Tibial nerve (tissue), 4 donors: Measurements from ENCODE around the gene ALS2. TPM values are rescaled to one million over a fixed set of nuclear protein-coding genes. Genes with fewer than 3 reads are reported as not detected.

Experiments
- DNase-seq, 2 donors: peaks; one replicate each; pipeline ENCODE4 v3.0.0-alpha.2; 2019; ENCODE audit warnings: low spot score in 2 of 2
- H3K27ac ChIP-seq, 4 donors: fragments of 200-600 bp; sonication (generic) in 3 of 4; one replicate each; pipeline ENCODE4 v1.5.1; 2017 to 2019; ENCODE audit warnings: mild to moderate bottlenecking in 1 of 4
- H3K27me3 ChIP-seq, 2 donors: fragments of 200-600 bp; sonication (generic) in 1 of 2; one replicate each; pipeline versions ENCODE4 v1.5.1 to v1.6.0; 2017 to 2019
- H3K36me3 ChIP-seq, 3 donors: fragments of 200-600 bp; sonication (generic); one replicate each; pipeline ENCODE4 v1.5.1; 2018 to 2019
- H3K4me1 ChIP-seq, 4 donors: fragments of 200-600 bp; sonication (generic) in 3 of 4; one replicate each; pipeline ENCODE4 v1.5.1; 2017 to 2019
- H3K4me3 ChIP-seq, 4 donors: fragments of 200-600 bp; sonication (generic) in 3 of 4; one replicate each; pipeline ENCODE4 v1.5.1; 2017 to 2019; ENCODE audit warnings: mild to moderate bottlenecking in 1 of 4, moderate library complexity in 1 of 4
- H3K9me3 ChIP-seq, 4 donors: fragments of 200-600 bp; sonication (generic) in 3 of 4; one replicate each; pipeline ENCODE4 v1.5.1; 2017 to 2019
- CTCF ChIP-seq, 5 experiments: fragments of 200-600 bp in 3 of 5; fragments of 450-650 bp in 2 of 5; sonication (generic) in 3 of 5; IDR thresholded peaks; one replicate each; pipeline ENCODE4 v1.5.1; 2016 to 2019; ENCODE audit warnings: antibody characterized with exemption in 5 of 5, mild to moderate bottlenecking in 3 of 5, moderate library complexity in 2 of 5
- EP300 ChIP-seq, 2 donors: sonication (generic); formaldehyde crosslinking; IDR thresholded peaks; one replicate each; pipeline ENCODE4 v1.6.1; 2017; ENCODE audit warnings: antibody characterized with exemption in 2 of 2, mild to moderate bottlenecking in 1 of 2
- POLR2A ChIP-seq, 2 donors: fragments of 450-650 bp; IDR thresholded peaks; one replicate each; pipeline ENCODE4 v1.6.1; 2017; ENCODE audit warnings: antibody characterized with exemption in 2 of 2, mild to moderate bottlenecking in 2 of 2, moderate library complexity in 2 of 2
- WGBS, 2 donors: methylation state at CpG; one replicate each; pipeline ENCODE4 v1.1.5; 2018; 5-methylcytosine and 5-hydroxymethylcytosine counted together
- total RNA-seq, 4 donors: library from RNA; depleted of rRNA; stranded (reverse); fragments of >200 nt; gene quantifications; one replicate each; pipeline ENCODE4 v1.1.0, GENCODE V29; 2016

ALS2 gene
- total RNA-seq, 4 donors from 2014 or later = 23.5 to 35.8 (median 34.8) TPM

GRCh38 chr2:201761101-201761500, 19.6 kb downstream of the ALS2 start:
- Histone ChIP-seq H3K9me3 (no peaks in the 10 kb centered on the region), H3K27ac (no peak overlapping the region), H3K27me3 (no peaks in the 10 kb centered on the region), H3K36me3 (peaks cover 0 to 79% (median 6%) of the 10 kb centered on the region in 3 donors), H3K4me3 (no peak overlapping the region), H3K4me1 (no peaks in the 10 kb centered on the region)
- 87 to 89% methylated on average over 4 of the region's 4 CpGs for WGBS, 2 donors
- no peak for TF ChIP-seq EP300 (IDR thresholded peaks at IDR 0.05)
- TF ChIP-seq POLR2A (IDR thresholded peaks at IDR 0.05) = no peak
- no peak for TF ChIP-seq CTCF (IDR thresholded peaks at IDR 0.05)
- DNase-seq = no peak

GRCh38 chr2:201759567-201759966, 21.2 kb downstream of the ALS2 start:
- no peaks in the 10 kb centered on the region for H3K9me3 ChIP-seq
- H3K36me3 ChIP-seq = peaks cover 0 to 81% (median 6%) of the 10 kb centered on the region in 3 donors
- TF ChIP-seq EP300 (IDR thresholded peaks at IDR 0.05) = no peak
- TF ChIP-seq POLR2A (IDR thresholded peaks at IDR 0.05) = no peak
- no peak for TF ChIP-seq CTCF (IDR thresholded peaks at IDR 0.05)

GRCh38 chr2:201758873-201759272, 21.9 kb downstream of the ALS2 start:
- no peaks in the 10 kb centered on the region for H3K27me3 ChIP-seq
- no peak for DNase-seq
- H3K36me3 ChIP-seq = peaks cover 0 to 83% (median 6%) of the 10 kb centered on the region in 3 donors
- no peak overlapping the region for H3K27ac ChIP-seq
- H3K9me3 ChIP-seq = no peaks in the 10 kb centered on the region
- H3K4me1 ChIP-seq = no peaks in the 10 kb centered on the region
- TF ChIP-seq CTCF (IDR thresholded peaks at IDR 0.05) (no peak), EP300 (IDR thresholded peaks at IDR 0.05) (no peak), POLR2A (IDR thresholded peaks at IDR 0.05) (no peak)
- H3K4me3 ChIP-seq = no peak overlapping the region
- WGBS, 2 donors = 79 to 86% methylated on average over 3 of the region's 3 CpGs

More at GRCh38 chr2:201759567-201759966, 21.2 kb downstream of the ALS2 start:
- H3K27me3 ChIP-seq = no peaks in the 10 kb centered on the region
- H3K4me3 ChIP-seq = no peak overlapping the region
- no peak overlapping the region for H3K27ac ChIP-seq
- WGBS, 2 donors = 85 to 96% methylated on average over 1 of the region's 1 CpG
- DNase-seq = no peak
- H3K4me1 ChIP-seq = no peaks in the 10 kb centered on the region

GRCh38 chr2:201758234-201758633, 22.5 kb downstream of the ALS2 start:
- TF ChIP-seq EP300 (IDR thresholded peaks at IDR 0.05) (no peak), CTCF (IDR thresholded peaks at IDR 0.05) (no peak), POLR2A (IDR thresholded peaks at IDR 0.05) (no peak)
- H3K27ac ChIP-seq = no peak overlapping the region
- WGBS, 2 donors = 0 to 74% methylated on average over 1 of the region's 1 CpG
- peaks cover 0 to 80% (median 6%) of the 10 kb centered on the region in 3 donors for H3K36me3 ChIP-seq
- no peaks in the 10 kb centered on the region for H3K27me3 ChIP-seq
- no peak for DNase-seq
- H3K4me3 ChIP-seq = no peak overlapping the region
- no peaks in the 10 kb centered on the region for H3K4me1 ChIP-seq
- no peaks in the 10 kb centered on the region for H3K9me3 ChIP-seq

GRCh38 chr2:201754717-201755415, 25.9 kb downstream of the ALS2 start:
- WGBS, 2 donors = 88 to 93% methylated on average over 6 of the region's 6 CpGs
- DNase-seq = no peak
- Histone ChIP-seq H3K27ac (no peak overlapping the region), H3K4me3 (no peak overlapping the region), H3K4me1 (no peaks in the 10 kb centered on the region), H3K9me3 (no peaks in the 10 kb centered on the region), H3K27me3 (no peaks in the 10 kb centered on the region), H3K36me3 (peaks cover 0 to 67% (median 0%) of the 10 kb centered on the region in 3 donors)
- TF ChIP-seq CTCF (IDR thresholded peaks at IDR 0.05) (no peak), POLR2A (IDR thresholded peaks at IDR 0.05) (no peak), EP300 (IDR thresholded peaks at IDR 0.05) (no peak)
